ENCODE data around the gene EFCC1.

EFCC1 gene

GRCh38 chr3:129082026-129082425, 80.9 kb downstream of the EFCC1 start:
- no peak overlapping the region for H2AFZ ChIP-seq (ENCODE audit: low read depth, low read length, severe bottlenecking)

GRCh38 chr3:129084501-129084900, 83.4 kb downstream of the EFCC1 start:
- Histone ChIP-seq H3K36me3 (ENCODE audit: low read length) (no peaks in the 10 kb centered on the region), H4K20me1 (ENCODE audit: low read depth, low read length) (no peaks in the 10 kb centered on the region), H3K27me3 (ENCODE audit: low read length) (no peaks in the 10 kb centered on the region), H3K9me2 (replicated peaks; ENCODE audit: insufficient read depth, low read length) (no peaks in the 10 kb centered on the region), H3K27ac (ENCODE audit: low read depth, low read length) (no peak overlapping the region), H2AFZ (ENCODE audit: low read depth, low read length, severe bottlenecking) (no peak overlapping the region), H3K9ac (ENCODE audit: low read length) (no peak overlapping the region), H3F3A (ENCODE audit: insufficient read depth) (no peaks in the 10 kb centered on the region), H3K4me2 (ENCODE audit: low read depth, low read length, poor library complexity, severe bottlenecking) (no peak overlapping the region), H3K79me2 (ENCODE audit: insufficient read depth, low read length) (no peaks in the 10 kb centered on the region), H3K9me3 (ENCODE audit: insufficient read depth, low read length) (no peaks in the 10 kb centered on the region), H3K4me3 (ENCODE audit: insufficient read depth, low read length, poor library complexity, severe bottlenecking) (no peak overlapping the region)
- TF ChIP-seq, protein P1, sequence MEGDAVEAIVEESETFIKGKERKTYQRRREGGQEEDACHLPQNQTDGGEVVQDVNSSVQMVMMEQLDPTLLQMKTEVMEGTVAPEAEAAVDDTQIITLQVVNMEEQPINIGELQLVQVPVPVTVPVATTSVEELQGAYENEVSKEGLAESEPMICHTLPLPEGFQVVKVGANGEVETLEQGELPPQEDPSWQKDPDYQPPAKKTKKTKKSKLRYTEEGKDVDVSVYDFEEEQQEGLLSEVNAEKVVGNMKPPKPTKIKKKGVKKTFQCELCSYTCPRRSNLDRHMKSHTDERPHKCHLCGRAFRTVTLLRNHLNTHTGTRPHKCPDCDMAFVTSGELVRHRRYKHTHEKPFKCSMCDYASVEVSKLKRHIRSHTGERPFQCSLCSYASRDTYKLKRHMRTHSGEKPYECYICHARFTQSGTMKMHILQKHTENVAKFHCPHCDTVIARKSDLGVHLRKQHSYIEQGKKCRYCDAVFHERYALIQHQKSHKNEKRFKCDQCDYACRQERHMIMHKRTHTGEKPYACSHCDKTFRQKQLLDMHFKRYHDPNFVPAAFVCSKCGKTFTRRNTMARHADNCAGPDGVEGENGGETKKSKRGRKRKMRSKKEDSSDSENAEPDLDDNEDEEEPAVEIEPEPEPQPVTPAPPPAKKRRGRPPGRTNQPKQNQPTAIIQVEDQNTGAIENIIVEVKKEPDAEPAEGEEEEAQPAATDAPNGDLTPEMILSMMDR (IDR thresholded peaks at IDR 0.05; ENCODE audit: insufficient read depth, low read length, poor library complexity, severe bottlenecking) = no peak
- no peak for TF ChIP-seq EZH2phosphoT487 (conservative IDR thresholded peaks at IDR 0.05; ENCODE audit: low read length)

More at GRCh38 chr3:129082026-129082425, 80.9 kb downstream of the EFCC1 start:
- Histone ChIP-seq H3K9ac (ENCODE audit: low read length) (no peak overlapping the region), H3K4me3 (ENCODE audit: insufficient read depth, low read length, poor library complexity, severe bottlenecking) (no peak overlapping the region), H3K4me2 (ENCODE audit: low read depth, low read length, poor library complexity, severe bottlenecking) (no peak overlapping the region), H3K9me3 (ENCODE audit: insufficient read depth, low read length) (no peaks in the 10 kb centered on the region), H4K20me1 (ENCODE audit: low read depth, low read length) (no peaks in the 10 kb centered on the region), H3K27ac (ENCODE audit: low read depth, low read length) (no peak overlapping the region), H3K9me2 (replicated peaks; ENCODE audit: insufficient read depth, low read length) (no peaks in the 10 kb centered on the region), H3K27me3 (ENCODE audit: low read length) (no peaks in the 10 kb centered on the region), H3K36me3 (ENCODE audit: low read length) (no peaks in the 10 kb centered on the region), H3K79me2 (ENCODE audit: insufficient read depth, low read length) (no peaks in the 10 kb centered on the region), H3F3A (ENCODE audit: insufficient read depth) (no peaks in the 10 kb centered on the region)
- no peak for TF ChIP-seq EZH2phosphoT487 (conservative IDR thresholded peaks at IDR 0.05; ENCODE audit: low read length)
- TF ChIP-seq, protein P1 (IDR thresholded peaks at IDR 0.05; ENCODE audit: insufficient read depth, low read length, poor library complexity, severe bottlenecking) = no peak

DNA sequence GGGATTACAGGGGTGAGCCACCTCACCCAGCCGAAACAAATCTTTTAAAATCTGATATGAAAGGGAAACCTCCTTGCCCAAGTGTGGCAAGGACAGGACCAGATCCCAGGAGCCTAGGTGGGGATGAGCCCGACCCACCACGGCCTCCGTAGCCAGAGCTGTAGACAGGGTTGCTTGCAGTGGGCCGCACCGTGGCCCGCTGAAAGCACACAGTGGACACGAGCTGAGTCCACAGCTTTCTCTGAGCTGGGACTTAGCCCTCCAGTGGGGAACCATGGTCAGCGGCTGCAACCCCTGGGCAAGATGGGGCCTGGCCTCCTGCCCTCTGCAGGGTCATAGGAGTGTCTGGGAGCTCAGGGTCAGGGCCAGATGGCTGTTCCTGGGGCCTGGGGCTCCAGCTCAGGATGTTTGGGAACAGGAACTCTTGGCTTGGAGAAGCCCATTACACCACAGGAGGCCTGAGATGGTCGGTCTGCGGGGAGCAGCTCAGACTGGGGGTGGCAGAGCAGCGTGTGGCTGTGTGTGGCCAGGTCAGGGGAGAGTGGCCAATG, 84.1 kb downstream of the EFCC1 start:
- Histone ChIP-seq H2AFZ (ENCODE audit: low read depth, low read length, severe bottlenecking) (no peak overlapping the region), H3F3A (ENCODE audit: insufficient read depth) (no peaks in the 10 kb centered on the region), H3K27ac (ENCODE audit: low read depth, low read length) (no peak overlapping the region), H3K9me2 (replicated peaks; ENCODE audit: insufficient read depth, low read length) (no peaks in the 10 kb centered on the region), H3K36me3 (ENCODE audit: low read length) (no peaks in the 10 kb centered on the region), H3K9me3 (ENCODE audit: insufficient read depth, low read length) (no peaks in the 10 kb centered on the region), H3K4me3 (ENCODE audit: insufficient read depth, low read length, poor library complexity, severe bottlenecking) (no peak overlapping the region), H3K79me2 (ENCODE audit: insufficient read depth, low read length) (no peaks in the 10 kb centered on the region), H4K20me1 (ENCODE audit: low read depth, low read length) (no peaks in the 10 kb centered on the region), H3K4me2 (ENCODE audit: low read depth, low read length, poor library complexity, severe bottlenecking) (no peak overlapping the region), H3K27me3 (ENCODE audit: low read length) (no peaks in the 10 kb centered on the region), H3K9ac (ENCODE audit: low read length) (no peak overlapping the region)
- TF ChIP-seq, protein P1 (IDR thresholded peaks at IDR 0.05; ENCODE audit: insufficient read depth, low read length, poor library complexity, severe bottlenecking) = no peak
- TF ChIP-seq EZH2phosphoT487 (conservative IDR thresholded peaks at IDR 0.05; ENCODE audit: low read length) = no peak
